Tibial nerve (tissue), 3 donors: Measurements from ENCODE around the gene RGS6.

Experiments used
- CTCF ChIP-seq, 5 experiments: fragments of 200-600 bp in 3 of 5; fragments of 450-650 bp in 2 of 5; sonication (generic) in 3 of 5; IDR thresholded peaks; one replicate each; pipeline ENCODE4 v1.5.1; 2016 to 2019; ENCODE audit warnings: antibody characterized with exemption in 5 of 5, mild to moderate bottlenecking in 3 of 5, moderate library complexity in 2 of 5
- POLR2A ChIP-seq, 2 donors: fragments of 450-650 bp; IDR thresholded peaks; one replicate each; pipeline ENCODE4 v1.6.1; 2017; ENCODE audit warnings: antibody characterized with exemption in 2 of 2, mild to moderate bottlenecking in 2 of 2, moderate library complexity in 2 of 2

- TF ChIP-seq POLR2A (IDR thresholded peaks at IDR 0.05) (no peak), CTCF (IDR thresholded peaks at IDR 0.05) (peak; percentile 15 to 40 (median 31))
These were observed 91.8 kb downstream of the RGS6 start for GRCh38 chr14:72024043-72024407.
